OCI-M2 (cell line): ENCODE results near the gene CCDC126.
"Not testable (repeated sequence)": the region's sequence is repeated elsewhere in the genome, so short reads cannot be mapped to it uniquely, and the experiment has no call there.

Experiments used
- DNase-seq: peaks from one replicate; lab custom pipeline; 2025; ENCODE audit not compliant: unreplicated experiment; lab: John Stamatoyannopoulos, UW

Gene CCDC126

DNA sequence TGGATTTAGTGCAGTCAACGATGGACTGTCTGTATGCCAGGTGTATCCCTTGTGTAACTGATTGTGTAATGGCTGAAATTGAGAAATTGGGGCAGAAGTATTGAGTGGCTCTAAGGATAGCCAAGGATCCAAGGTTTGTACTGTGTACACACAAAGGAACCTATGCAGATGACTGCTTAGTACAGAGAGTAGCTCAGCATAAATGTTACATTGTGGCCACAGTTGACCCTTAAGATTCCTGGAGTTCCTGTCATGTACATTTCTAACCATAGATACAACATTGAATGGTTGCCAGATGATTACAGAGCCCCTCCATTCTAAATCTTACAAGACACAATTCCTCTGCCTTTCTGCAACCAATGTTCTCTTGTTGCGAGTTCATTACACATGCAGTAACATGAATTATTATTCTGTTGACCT, 25.3 kb downstream of the CCDC126 start:
- DNase-seq, result no peak

DNA sequence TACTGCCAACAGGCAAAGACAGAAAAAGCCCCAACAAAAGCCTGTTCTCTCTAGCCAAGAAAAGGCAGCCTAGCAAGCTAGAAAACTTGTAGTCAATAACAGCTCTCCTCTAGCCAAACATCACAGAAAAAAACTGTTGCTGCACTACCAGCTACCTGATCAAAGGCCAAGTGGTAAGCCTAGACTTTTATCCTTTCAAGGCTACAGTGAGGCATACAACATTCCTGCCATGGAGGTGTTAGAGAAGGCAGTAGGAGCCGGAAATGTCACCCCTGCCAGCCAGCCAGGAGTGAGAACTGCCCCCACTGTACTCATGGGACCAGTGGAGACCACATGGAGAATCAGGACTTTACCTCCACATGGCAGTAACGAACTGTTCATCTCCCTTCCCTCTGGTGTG, 31.2 kb downstream of the CCDC126 start:
- no peak for DNase-seq

DNA sequence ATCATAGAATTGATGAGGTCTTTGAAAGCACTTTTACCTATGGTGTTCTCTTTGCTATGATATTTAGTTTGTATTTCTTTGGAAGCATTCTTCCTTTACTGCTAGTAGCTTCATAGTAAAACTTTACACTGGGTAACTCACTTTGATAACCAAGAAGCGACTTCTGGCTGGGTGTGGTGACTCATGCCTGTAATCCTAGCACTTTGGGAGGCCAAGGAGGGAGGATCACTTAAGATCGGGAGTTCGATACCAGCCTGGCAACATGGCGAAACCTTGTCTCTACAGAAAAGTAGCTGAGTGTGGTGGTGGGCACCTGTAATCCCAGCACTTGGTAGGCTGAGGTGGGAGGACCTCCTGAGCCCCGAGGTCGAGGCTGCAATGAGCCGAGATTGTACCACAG, 36.2 kb downstream of the CCDC126 start:
- no peak for DNase-seq

DNA sequence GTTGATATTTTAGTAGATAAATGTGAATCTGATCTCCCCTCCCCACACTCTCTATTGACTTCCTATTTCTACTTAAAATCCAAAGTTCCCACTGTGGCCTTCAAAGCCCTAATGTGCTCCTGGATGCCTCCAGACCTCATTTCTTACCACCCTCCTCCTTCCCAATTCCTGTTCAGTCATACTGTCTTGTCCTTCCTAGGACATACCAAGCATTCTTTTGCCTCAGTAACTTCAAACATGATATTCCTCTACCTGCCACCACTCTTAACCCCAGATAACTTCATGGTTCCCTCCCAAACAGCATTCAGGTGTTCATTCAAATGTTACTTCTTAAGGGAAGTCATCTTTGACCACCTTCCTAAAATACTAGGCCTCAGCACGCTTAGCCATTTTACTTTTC, 48.6 kb downstream of the CCDC126 start:
- no peak for DNase-seq

DNA sequence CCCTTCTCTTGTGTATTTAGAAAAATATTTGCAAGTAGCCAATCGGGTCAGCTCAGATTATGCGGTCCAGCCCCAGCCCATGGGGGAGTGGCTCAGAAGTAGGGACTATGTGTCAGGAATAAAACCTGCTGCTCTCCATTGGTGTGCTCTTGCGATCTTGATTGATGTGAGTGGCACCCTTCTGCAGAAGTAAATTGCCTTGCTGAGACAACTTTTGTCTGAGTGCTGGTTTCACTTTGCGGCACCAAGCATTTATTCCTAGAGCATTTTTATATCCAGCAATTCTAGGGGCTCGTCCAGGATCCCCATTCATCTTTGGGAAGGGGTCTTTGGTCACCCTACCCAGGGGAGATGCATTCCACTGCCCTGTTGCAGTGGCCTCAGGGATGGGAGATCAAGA, 56.8 kb downstream of the CCDC126 start:
- no peak for DNase-seq

DNA sequence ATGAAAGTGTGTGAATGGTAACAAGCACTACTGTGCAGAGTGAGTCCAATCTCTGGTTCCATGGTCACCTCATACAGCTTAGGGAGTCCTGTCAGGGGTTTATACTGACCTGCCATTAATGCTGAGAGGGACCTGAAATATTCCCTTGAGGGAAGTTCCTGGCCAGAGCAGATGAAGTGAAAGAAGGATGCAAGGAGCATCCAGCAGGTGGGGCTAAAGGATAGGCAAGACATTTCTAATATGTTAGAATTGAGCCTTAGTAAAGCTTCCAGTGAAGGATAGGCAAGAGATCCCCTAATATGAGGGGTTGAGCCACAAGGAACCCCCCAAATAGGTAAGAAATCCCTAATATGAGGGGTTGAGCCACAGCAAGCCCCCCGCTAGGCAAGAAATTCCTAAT, 57.3 kb downstream of the CCDC126 start:
- no peak for DNase-seq

DNA sequence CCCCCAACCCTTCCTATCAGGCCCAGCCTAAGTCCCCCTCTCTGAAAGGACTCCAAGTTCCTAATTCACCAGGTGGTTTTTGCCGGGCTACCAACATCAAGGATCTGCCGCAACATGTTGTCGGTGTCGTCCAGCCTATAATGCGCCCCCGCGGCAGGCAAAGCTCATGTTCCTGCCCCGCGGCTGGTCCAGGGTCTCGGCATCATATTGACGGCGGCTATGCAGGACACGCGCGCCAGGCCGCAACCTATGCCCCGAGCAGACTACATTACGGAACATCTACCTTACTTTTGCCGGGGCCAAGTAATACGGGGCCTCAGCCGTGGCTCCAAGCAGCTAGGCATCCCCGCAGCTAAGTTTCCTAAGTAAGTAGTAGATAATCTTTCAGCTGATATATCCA, 58.3 kb downstream of the CCDC126 start:
- DNase-seq, result no peak

DNA sequence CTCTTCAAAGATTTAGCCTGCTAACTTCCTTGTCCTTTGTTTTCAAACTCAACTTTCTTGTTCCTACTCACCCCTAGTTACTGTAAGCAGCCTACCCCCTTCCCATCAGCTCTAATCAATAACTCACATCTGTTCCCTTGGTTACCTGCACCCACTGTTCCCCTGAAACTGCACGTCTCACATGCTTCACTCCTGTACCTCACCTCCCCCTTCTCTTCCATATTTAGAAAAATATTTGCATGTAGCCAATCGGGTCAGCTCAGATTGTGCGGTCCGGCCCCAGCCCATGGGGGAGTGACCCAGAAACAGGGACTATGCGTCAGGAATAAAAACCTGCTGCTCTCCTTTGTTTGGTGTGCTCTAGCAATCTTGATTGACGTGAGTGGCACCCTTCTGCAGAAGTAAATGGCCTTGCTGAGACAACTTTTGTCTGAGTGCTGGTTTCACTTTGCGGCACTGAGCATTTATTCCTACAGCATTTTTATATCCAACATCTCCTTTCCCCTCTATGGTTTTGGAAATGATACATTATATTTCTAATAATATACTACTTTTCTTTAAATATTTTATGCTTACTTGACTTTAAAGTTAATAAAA, 61.7 kb downstream of the CCDC126 start:
- no peak for DNase-seq

DNA sequence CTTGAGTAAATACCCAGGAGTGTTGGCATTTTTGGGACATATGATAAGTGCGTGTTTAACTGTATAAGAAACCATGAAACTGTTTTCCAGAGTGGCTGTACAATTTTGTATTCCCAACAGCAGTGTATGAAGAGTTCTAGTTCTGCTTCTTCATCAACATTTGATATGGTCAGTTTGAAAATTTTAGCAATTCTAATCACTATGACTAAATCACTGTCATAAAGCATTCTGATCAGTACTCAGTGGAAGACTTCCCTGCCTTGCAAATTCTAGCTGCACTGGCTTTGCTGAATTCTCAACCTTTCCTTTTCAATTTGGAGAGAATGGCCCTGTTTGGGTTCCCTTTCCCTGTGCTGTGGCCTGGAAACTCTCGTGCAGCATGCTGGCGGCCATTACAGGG, 64.2 kb downstream of the CCDC126 start:
- DNase-seq, result no peak

DNA sequence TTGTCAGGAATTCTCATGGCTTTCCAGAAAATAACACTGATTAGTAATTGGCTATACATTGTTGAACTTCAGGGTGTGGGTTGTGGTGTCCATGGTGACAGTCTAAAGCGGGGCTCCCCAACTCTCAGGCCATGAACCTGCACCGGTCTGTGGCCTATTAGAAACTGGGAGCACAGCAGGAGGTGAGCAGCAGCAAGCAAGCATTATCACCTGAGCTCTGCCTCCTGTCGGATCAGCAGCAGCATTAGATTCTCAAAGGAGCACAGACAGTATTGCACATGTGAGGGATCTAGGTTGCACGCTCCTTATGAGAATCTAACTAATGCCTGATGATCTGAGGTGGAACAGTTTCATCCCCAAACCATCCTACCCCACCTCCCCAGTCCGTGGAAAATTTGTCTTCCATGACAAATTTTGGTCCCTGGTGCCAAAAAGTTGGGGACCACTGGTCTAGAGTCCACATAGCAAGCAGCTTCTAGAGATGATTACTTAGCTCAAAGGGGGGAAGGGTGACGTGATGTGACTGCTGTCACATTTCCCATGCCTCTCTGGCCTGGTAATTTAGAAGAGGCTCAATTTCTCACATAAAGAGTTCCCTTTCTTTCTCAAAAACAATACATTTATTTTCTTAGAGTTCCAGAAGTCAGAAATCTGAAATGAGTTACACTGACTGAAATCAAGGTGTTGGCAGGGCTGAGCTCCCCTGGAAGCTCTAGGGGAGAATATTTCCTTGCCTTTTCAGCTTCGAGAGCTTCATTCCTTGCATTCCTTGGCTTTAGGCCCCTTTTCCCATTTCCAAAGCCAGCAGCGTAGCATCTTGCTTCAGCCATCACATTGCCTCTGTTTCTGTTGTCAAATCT, 65.2 kb downstream of the CCDC126 start:
- DNase-seq, result no peak

DNA sequence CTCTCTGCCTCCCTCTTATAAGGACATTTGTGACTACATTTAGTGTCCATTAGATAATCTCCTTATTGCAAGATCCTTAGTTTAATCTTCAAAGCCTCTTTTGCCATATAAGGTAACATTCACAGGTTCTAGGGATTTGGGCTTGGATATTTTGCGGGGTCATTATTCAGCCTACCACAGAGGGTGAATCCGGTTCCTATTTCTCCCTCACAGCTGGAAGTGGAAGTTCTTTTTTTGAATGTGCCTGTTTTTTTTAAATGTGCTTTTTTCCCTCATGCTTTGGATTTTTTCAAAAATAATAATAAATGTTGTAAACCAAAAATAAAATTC, 65.8 kb downstream of the CCDC126 start:
- DNase-seq, result no peak

DNA sequence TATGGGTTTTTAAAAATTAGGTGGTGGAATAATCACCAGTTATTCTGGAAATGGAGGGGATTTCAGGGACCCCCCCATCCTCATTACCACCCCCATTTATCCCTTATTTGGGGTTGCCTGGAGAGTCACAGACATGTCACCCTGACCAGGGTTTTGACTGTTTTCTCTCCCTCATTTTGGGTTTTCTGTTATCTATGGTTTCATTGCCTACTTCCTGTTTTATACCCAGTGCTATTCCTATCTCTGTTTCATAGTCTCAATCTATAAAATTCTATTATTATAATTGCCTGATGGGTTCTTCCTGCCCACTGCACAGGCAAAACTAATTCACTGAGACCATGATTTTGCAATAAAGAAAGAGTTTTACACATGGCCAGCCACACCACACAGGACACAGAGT, 66.9 kb downstream of the CCDC126 start:
- DNase-seq, result no peak

DNA sequence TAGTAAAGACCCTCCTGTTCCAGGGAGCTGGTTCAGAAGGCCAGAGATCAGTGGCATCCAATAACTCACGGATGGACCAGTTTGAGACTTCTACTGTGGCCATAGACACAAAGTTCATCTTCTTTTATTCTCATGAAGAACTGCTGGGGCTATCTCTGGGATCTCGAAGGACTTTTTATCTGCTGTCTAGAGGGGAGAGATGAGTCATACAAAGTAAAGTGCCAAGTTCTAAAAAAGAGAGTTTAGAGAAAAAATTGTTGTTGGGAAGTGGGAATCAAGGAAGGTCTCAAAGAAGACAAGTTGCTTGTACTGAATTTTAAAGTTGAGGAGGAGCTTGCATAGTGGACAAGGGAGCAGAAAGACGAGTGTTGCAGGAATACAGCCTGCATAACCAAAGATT, 74.9 kb downstream of the CCDC126 start:
- no peak for DNase-seq

DNA sequence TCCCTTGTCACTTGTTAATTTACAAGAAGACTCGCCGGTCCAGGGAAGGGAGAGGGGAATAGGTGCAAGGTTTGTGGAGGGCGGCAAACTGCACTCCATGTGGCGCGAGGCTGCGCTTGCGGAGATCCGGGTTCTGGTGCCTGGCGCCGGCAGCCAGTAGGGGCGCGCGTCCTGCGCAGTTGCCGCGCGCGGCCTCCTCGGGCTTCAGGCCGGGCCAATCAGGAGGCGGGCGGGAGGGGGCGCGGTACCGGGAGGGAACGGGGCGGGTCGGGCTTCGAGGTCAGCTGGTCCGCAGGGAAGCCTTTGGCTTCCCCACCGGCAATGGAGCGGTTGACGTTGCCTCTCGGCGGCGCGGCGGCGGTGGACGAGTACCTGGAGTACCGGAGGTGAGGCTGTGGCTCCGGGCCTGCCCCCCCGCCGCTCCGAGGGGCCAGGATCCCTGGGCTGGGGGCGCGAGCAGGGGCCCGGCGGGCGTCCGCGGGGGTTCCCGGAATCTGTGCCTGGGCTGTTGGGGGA, 82.8 kb downstream of the CCDC126 start, which contains the start of gene FAM221A:
Gene FAM221A (plus strand): TSS at position 302 of the 516 bp plus-strand sequence. CDS start 20 bp downstream, at position 322.
- no peak for DNase-seq

DNA sequence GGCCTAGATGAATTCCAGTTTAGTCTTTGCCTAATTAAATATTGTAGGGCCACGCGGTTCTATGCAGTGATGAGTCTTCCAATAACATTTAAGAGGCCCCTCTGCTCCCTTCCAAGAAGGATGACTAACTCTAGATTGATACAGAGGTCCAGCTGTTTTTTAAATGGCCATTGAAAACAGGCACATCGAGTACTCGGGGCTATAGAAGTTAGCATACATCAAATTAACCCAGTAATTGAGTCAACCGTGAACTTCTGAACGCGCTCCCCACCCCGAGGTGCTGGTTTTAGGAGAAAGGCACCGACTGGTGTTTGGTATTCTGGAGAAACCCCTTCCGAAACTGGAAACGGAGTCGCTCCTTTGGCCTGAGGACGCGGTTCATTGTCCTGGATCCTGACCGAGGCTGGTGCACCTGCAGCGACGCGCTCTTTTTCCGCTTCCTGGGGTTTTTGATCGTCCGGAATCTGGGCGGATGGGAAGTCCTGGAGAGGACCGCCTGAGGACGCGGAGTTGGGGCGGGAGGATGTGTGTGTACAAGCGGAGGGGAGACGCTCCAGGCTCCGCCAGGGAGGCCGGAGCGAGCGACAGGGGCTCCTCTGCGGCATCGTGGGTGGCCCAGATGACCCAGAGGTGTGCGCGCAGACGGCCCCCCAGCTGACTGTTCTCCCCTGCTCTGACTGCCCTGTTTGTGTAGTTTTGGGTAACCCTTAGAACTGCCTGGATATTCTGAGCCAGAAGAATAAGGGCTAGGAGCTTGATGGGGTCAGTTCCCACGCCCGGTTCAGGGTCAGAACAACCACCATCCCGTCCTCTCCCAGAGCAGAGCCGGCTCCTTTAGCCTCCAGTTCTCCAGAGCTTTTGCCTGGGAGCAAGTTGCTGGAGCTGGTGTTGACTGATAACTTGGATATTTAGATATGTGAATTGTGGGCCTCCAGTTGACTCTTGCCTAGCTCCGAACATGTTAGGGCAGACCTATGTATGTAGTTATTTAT, 83.5 kb downstream of the CCDC126 start:
- DNase-seq, result no peak

DNA sequence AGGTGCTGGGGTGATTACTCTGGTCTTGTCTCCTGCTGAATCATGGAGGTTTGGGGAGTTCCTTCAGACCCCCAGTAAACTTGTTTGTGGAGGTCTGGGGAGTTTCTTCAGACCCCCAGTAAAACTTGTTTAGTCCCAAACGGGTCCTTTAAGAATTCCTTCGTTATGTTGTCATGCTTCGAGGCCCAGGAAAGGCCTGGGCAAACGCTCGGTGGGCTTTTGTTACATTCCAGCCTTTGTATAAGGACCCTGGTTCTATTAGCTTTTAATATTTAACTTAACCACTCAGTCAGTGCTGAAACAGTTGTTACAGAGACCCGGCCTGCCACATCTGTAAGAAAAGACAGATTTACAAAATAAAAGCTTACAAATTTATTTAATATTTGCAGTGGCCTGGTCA, 86.9 kb downstream of the CCDC126 start:
- not testable (repeated sequence) for DNase-seq

DNA sequence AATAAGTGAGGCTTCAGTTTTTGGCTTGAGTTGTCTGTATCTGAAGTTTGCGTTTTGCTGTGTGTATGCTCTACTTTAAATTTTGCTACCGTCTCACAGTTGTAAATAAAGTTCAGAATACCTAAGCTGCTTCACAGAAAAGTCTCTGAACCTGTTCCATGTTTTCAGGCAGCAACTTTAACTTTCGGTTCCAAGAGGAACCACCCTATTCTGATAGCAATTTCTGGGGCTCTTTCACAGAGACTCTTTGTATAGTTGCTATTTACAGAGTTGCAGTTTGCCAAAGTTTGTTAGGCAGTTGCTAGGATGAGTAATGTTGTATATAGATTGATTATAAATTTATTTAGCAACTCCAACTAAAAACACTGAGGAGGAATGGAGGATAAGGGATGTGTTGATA, 88.5 kb downstream of the CCDC126 start:
- DNase-seq, result no peak

DNA sequence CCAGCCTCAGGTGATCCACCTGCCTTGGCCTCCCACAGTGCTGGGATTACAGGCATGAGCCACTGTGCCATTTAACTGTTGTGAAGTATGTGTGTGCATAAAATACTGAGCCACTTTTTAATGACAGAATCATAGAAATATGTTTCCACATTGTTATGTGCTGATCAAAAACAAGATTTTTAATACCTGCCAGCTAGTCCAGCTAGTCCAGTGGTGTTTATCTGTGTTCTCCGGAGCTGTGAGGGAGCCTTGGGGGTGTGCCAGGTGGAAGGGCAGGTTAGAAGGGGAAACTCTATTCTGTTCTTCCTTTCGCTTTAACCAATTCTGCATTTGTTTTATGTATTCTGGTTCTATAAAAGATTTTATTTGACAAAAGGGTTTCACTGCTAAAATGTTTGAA, 89.8 kb downstream of the CCDC126 start:
- no peak for DNase-seq

DNA sequence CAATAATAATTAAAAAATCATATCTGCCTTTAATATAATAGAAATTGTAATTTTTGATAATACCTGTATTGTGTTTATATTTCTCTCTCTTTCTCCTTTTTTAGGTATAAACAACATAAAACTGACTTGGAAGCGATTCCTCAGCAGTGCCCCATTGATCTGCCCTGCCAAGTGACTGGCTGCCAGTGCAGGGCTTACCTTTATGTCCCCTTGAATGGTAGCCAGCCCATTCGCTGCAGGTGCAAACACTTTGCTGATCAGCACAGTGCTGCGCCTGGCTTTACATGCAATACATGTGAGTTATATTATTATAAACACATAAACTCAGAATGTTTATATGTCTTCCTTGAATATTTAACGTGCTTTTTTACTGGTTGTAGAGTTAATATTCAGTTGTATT, 92.0 kb downstream of the CCDC126 start:
- no peak for DNase-seq

DNA sequence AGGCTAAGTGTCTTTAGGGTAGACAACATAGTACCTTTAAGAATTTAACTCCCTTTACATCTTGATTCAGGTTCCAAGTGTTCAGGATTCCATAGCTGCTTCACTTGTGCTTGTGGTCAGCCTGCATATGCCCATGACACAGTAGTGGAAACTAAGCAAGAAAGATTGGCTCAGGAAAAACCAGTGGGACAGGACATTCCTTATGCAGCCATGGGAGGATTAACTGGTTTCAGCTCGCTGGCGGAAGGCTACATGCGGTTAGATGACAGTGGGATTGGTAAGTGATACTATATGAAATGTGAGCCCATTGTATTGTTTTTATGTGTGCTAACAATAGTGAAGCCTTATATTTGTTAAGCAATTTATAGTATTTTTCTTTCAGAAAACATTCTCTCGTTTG, 94.1 kb downstream of the CCDC126 start:
- no peak for DNase-seq

DNA sequence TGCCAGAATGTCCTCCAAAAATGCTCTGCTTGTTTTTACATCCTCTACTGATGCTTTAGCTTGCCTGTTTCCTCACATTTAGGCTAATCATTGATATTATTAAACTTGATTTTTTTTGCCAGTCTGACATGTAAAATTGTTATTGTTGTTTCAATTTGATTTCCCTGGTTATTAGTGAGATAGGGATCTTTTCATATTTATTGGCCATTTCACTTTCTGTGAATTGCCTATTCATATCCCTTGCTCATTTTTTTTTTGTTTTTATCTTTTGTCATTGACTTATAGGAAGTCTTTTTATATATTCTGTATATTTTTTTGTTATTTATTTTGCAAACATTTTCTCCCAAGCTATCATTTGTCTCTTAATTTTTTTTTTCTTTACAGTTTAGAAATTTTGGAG, 96.0 kb downstream of the CCDC126 start:
- no peak for DNase-seq
